Parathyroid adenoma (tissue), 2 donors: ENCODE results near the gene TSPEAR.

Experiments used
- H2AFZ ChIP-seq: fragments of 300-600 bp; sonication (generic); one replicate; pipeline ENCODE4 v1.7.0; 2017; ENCODE audit warnings: antibody characterized with exemption, mild to moderate bottlenecking
- H3K27ac ChIP-seq: fragments of 300-600 bp; sonication (generic); one replicate; pipeline ENCODE4 v1.7.0; 2017
- H3K27me3 ChIP-seq: fragments of 300-600 bp; sonication (generic); one replicate; pipeline ENCODE4 v1.7.0; 2017; ENCODE audit warnings: low read length; ENCODE audit not compliant: control insufficient read depth, insufficient read depth
- H3K36me3 ChIP-seq: fragments of 300-600 bp; sonication (generic); one replicate; pipeline ENCODE4 v1.7.0; 2017; ENCODE audit warnings: low read length; ENCODE audit not compliant: control insufficient read depth, insufficient read depth
- H3K4me1 ChIP-seq: fragments of 300-600 bp; sonication (generic); one replicate; pipeline ENCODE4 v1.7.0; 2017; ENCODE audit warnings: control low read depth
- H3K4me2 ChIP-seq: fragments of 300-600 bp; sonication (generic); one replicate; pipeline ENCODE4 v1.7.0; 2017; ENCODE audit warnings: low read length
- H3K4me3 ChIP-seq: fragments of 300-600 bp; sonication (generic); one replicate; pipeline ENCODE4 v1.7.0; 2017; ENCODE audit warnings: low read depth, low read length
- H3K79me2 ChIP-seq: fragments of 300-600 bp; sonication (generic); one replicate; pipeline ENCODE4 v1.7.0; 2017; ENCODE audit warnings: control low read depth
- H3K9ac ChIP-seq: fragments of 300-600 bp; sonication (generic); one replicate; pipeline ENCODE4 v1.7.0; 2017; ENCODE audit warnings: mild to moderate bottlenecking
- H3K9me3 ChIP-seq: fragments of 300-600 bp; sonication (generic); one replicate; pipeline ENCODE4 v1.7.0; 2017; ENCODE audit warnings: low read length; ENCODE audit not compliant: control insufficient read depth
- CTCF ChIP-seq: fragments of 300-600 bp; sonication (generic); IDR thresholded peaks from one replicate; pipeline ENCODE4 v1.7.0; 2017; ENCODE audit warnings: antibody characterized with exemption, mild to moderate bottlenecking
- donor health status: primary hyperparathyroidism.

TSPEAR gene

DNA sequence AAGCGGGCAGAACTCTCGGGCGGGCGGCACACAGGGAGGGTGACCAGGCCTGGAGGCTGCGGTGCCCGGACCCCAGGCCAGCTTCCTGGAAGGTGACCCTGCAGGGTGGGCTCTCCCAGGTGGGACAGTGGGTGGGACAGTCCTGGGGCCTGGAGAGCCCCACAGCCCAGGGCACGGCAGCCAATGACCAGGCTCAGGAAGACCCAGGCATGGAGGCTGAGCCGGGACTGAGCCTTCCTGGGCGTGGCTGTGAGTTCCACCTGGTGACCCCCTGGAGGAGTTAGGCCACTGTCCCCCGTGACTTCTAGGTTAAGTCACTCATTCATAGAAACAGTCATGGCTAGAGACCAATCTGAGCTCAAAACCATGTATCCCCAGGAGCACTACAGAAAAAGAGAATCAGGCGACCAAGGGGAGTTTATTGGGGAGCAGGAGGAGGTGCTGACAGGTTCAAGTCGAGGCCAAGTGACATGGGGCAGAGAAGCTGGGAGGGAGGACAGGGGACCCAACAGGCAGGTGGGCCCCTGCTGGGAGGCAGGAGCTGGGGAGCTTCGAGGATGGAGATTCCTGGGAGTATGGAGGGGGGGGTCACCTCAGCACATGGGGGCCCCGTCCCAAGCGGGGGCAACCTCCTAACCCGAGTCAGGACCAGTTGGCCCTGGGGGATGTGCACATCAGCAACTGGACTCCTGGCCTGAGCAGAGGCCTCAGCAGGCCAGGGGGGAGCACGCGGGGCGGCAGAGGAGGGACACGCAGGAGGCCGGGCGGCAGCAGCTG is 132.1 kb downstream of the TSPEAR start:
- H3K4me3 ChIP-seq = no peak overlapping the region
- no peak for TF ChIP-seq CTCF
- H3K79me2 ChIP-seq = no peaks in the 10 kb centered on the region
- H3K4me1 ChIP-seq = no peaks in the 10 kb centered on the region
- no peak overlapping the region for H2AFZ ChIP-seq
- no peak overlapping the region for H3K4me2 ChIP-seq
- no peaks in the 10 kb centered on the region for H3K9me3 ChIP-seq
- no peak overlapping the region for H3K9ac ChIP-seq
- no peaks in the 10 kb centered on the region for H3K27me3 ChIP-seq
- no peak overlapping the region for H3K27ac ChIP-seq
- H3K36me3 ChIP-seq = no peaks in the 10 kb centered on the region

GRCh38 chr21:44578371-44579055 is 132.9 kb downstream of the TSPEAR start:
- no peak overlapping the region for H3K9ac ChIP-seq
- no peak overlapping the region for H2AFZ ChIP-seq
- TF ChIP-seq CTCF = no peak
- H3K4me1 ChIP-seq = no peaks in the 10 kb centered on the region
- no peak overlapping the region for H3K4me2 ChIP-seq
- H3K79me2 ChIP-seq = no peaks in the 10 kb centered on the region
- H3K4me3 ChIP-seq = no peak overlapping the region
- no peak overlapping the region for H3K27ac ChIP-seq
- H3K36me3 ChIP-seq = no peaks in the 10 kb centered on the region
- H3K9me3 ChIP-seq = no peaks in the 10 kb centered on the region
- H3K27me3 ChIP-seq = no peaks in the 10 kb centered on the region

GRCh38 chr21:44576025-44576420 is 135.3 kb downstream of the TSPEAR start:
- Histone ChIP-seq H3K9me3 (no peaks in the 10 kb centered on the region), H2AFZ (no peak overlapping the region), H3K9ac (no peak overlapping the region), H3K4me3 (no peak overlapping the region), H3K27me3 (no peaks in the 10 kb centered on the region), H3K27ac (no peak overlapping the region), H3K4me2 (no peak overlapping the region), H3K36me3 (no peaks in the 10 kb centered on the region), H3K4me1 (no peaks in the 10 kb centered on the region), H3K79me2 (no peaks in the 10 kb centered on the region)
- no peak for TF ChIP-seq CTCF

GRCh38 chr21:44575307-44576024 is 135.9 kb downstream of the TSPEAR start:
- Histone ChIP-seq H3K4me2 (no peak overlapping the region), H3K9ac (no peak overlapping the region), H3K4me3 (no peak overlapping the region), H3K27me3 (no peaks in the 10 kb centered on the region), H2AFZ (no peak overlapping the region), H3K36me3 (no peaks in the 10 kb centered on the region), H3K27ac (no peak overlapping the region), H3K4me1 (no peaks in the 10 kb centered on the region), H3K9me3 (no peaks in the 10 kb centered on the region), H3K79me2 (no peaks in the 10 kb centered on the region)
- no peak for TF ChIP-seq CTCF
